Activated CD4-positive, alpha-beta memory T cell treated with anti-CD3 and anti-CD28 coated beads for 36 hours (primary cell): ENCODE data around the gene CD1E. TPM values are rescaled to one million over a fixed set of nuclear protein-coding genes. Genes with fewer than 3 reads are reported as not detected.
"Not testable (repeated sequence)": the region's sequence is repeated elsewhere in the genome, so short reads cannot be mapped to it uniquely, and the experiment has no call there.

Source experiments
- CTCF ChIA-PET: fragments of 350-600 bp; sonication (Branson Sonifier 250); formaldehyde crosslinking; loops from one replicate; lab custom pipeline; 2021; ENCODE audit warnings: antibody characterized with exemption, inconsistent platforms; lab: Charles Lee
- POLR2A ChIA-PET: fragments of 350-600 bp; sonication (Branson Sonifier 250); formaldehyde crosslinking; loops from one replicate; lab custom pipeline; 2021; ENCODE audit warnings: antibody characterized with exemption; lab: Charles Lee
- DNase-seq: peaks from one replicate; pipeline ENCODE4 v3.0.0-alpha.2; 2020
- H3K27ac Mint-ChIP-seq: one replicate; pipeline ENCODE4 v1.8.0; 2021; ENCODE audit warnings: mixed read lengths
- H3K27me3 Mint-ChIP-seq: one replicate; pipeline ENCODE4 v1.8.0; 2021; ENCODE audit warnings: mixed read lengths
- H3K36me3 Mint-ChIP-seq: one replicate; pipeline ENCODE4 v1.8.0; 2021; ENCODE audit warnings: mixed read lengths
- H3K4me1 Mint-ChIP-seq: one replicate; pipeline ENCODE4 v1.8.0; 2021; ENCODE audit warnings: low read depth, mixed read lengths
- H3K4me3 Mint-ChIP-seq: one replicate; pipeline ENCODE4 v1.8.0; 2021; ENCODE audit warnings: mild to moderate bottlenecking, mixed read lengths
- H3K9me3 Mint-ChIP-seq: one replicate; pipeline ENCODE4 v1.8.0; 2021; ENCODE audit warnings: mixed read lengths
- intact Hi-C: fragments of 100-400 bp; cut with micrococcal nuclease; formaldehyde crosslinking; loops from one replicate; pipeline ENCODE4 v1.15.1; 2023
- total RNA-seq, 2 experiments: library from RNA; stranded (reverse); gene quantifications; one replicate each; pipeline ENCODE4 v1.2.3, GENCODE V29; 2021

The CD1E gene
- total RNA-seq, 2 experiments from 2014 or later = not detected

- Mint-ChIP-seq H3K27me3 (peaks cover 14% of the 10 kb centered on the region), H3K4me3 (no peak overlapping the region), H3K36me3 (no peaks in the 10 kb centered on the region), H3K9me3 (peaks cover 22% of the 10 kb centered on the region), H3K27ac (no peak overlapping the region), H3K4me1 (no peaks in the 10 kb centered on the region)
- peak; percentile 50 for DNase-seq
- intact Hi-C loops = no loop called here
- ChIA-PET POLR2A (no interaction called here), CTCF (no interaction called here)
Observed at GRCh38 chr1:158371188-158371953, 17.7 kb downstream of the CD1E start.

- POLR2A ChIA-PET, H3K4me1 Mint-ChIP-seq, DNase-seq, H3K4me3 Mint-ChIP-seq, intact Hi-C loops, H3K36me3 Mint-ChIP-seq, CTCF ChIA-PET, H3K27ac Mint-ChIP-seq: not testable (repeated sequence)
- H3K9me3 Mint-ChIP-seq = peaks cover 22% of the 10 kb centered on the region
- H3K27me3 Mint-ChIP-seq = peaks cover 25% of the 10 kb centered on the region
Observed at GRCh38 chr1:158374101-158374500, 20.4 kb downstream of the CD1E start.

GRCh38 chr1:158374860-158375259, 21.2 kb downstream of the CD1E start:
- Mint-ChIP-seq H3K4me1 (no peaks in the 10 kb centered on the region), H3K27me3 (peaks cover 25% of the 10 kb centered on the region), H3K4me3 (no peak overlapping the region), H3K9me3 (peaks cover 22% of the 10 kb centered on the region), H3K36me3 (no peaks in the 10 kb centered on the region), H3K27ac (no peak overlapping the region)
- intact Hi-C loops = no loop called here
- POLR2A ChIA-PET = no interaction called here
- no peak for DNase-seq
- CTCF ChIA-PET = no interaction called here

- Mint-ChIP-seq H3K27ac (no peak overlapping the region), H3K4me1 (no peaks in the 10 kb centered on the region), H3K27me3 (peaks cover 10% of the 10 kb centered on the region), H3K9me3 (peaks cover 2% of the 10 kb centered on the region), H3K4me3 (no peak overlapping the region), H3K36me3 (no peaks in the 10 kb centered on the region)
- ChIA-PET POLR2A (no interaction called here), CTCF (no interaction called here)
- DNase-seq = no peak
- intact Hi-C loops = no loop called here
Observed at GRCh38 chr1:158390331-158390730, 36.6 kb downstream of the CD1E start.

GRCh38 chr1:158391099-158391498, 37.4 kb downstream of the CD1E start:
- Mint-ChIP-seq H3K4me3 (no peak overlapping the region), H3K27ac (no peak overlapping the region), H3K27me3 (peaks cover 10% of the 10 kb centered on the region), H3K9me3 (peaks cover 2% of the 10 kb centered on the region), H3K36me3 (no peaks in the 10 kb centered on the region), H3K4me1 (no peaks in the 10 kb centered on the region)
- intact Hi-C loops = no loop called here
- CTCF ChIA-PET = no interaction called here
- DNase-seq = no peak
- POLR2A ChIA-PET = no interaction called here

GRCh38 chr1:158393476-158393875, 39.8 kb downstream of the CD1E start:
- Mint-ChIP-seq H3K4me3 (no peak overlapping the region), H3K9me3 (no peaks in the 10 kb centered on the region), H3K36me3 (no peaks in the 10 kb centered on the region), H3K27ac (no peak overlapping the region), H3K27me3 (peaks cover 8% of the 10 kb centered on the region), H3K4me1 (no peaks in the 10 kb centered on the region)
- POLR2A ChIA-PET = no interaction called here
- intact Hi-C loops = no loop called here
- no peak for DNase-seq
- CTCF ChIA-PET = no interaction called here

- Mint-ChIP-seq H3K9me3 (no peaks in the 10 kb centered on the region), H3K4me1 (peaks cover 2% of the 10 kb centered on the region)
- CTCF ChIA-PET = no interaction called here
Observed at GRCh38 chr1:158396646-158397045, 43.0 kb downstream of the CD1E start.

GRCh38 chr1:158398818-158399514, 45.3 kb downstream of the CD1E start, which contains the start of gene OR10T2:
Gene OR10T2 (minus strand): TSS chr1:158399466. CDS start chr1:158399466, 0 bp downstream.
- Mint-ChIP-seq H3K36me3 (no peaks in the 10 kb centered on the region), H3K4me3 (no peak within 1 kb of the TSS), H3K27ac (no peak within 1 kb of the TSS), H3K9me3 (no peaks in the 10 kb centered on the region), H3K27me3 (peaks cover 22% of the 10 kb centered on the region), H3K4me1 (peaks cover 2% of the 10 kb centered on the region)
- ChIA-PET POLR2A (no interaction called here), CTCF (no interaction called here)
- intact Hi-C loops = no loop called here
- no peak for DNase-seq

More at GRCh38 chr1:158396646-158397045, 43.0 kb downstream of the CD1E start:
- Mint-ChIP-seq H3K36me3 (no peaks in the 10 kb centered on the region), H3K27me3 (peaks cover 16% of the 10 kb centered on the region), H3K27ac (no peak overlapping the region), H3K4me3 (no peak overlapping the region)
- POLR2A ChIA-PET = no interaction called here
- DNase-seq = no peak
- intact Hi-C loops = no loop called here

GRCh38 chr1:158400871-158401270, 47.2 kb downstream of the CD1E start:
- CTCF ChIA-PET = interaction anchor here (0.6 kb wide), 1 partner anchor 597 kb away, joined by 3 read pairs; no protein-coding TSS in a partner anchor
- H3K36me3 Mint-ChIP-seq = no peaks in the 10 kb centered on the region

GRCh38 chr1:158407092-158407491, 53.4 kb downstream of the CD1E start:
- ChIA-PET POLR2A (no interaction called here), CTCF (no interaction called here)
- no peak overlapping the region for H3K4me3 Mint-ChIP-seq
- H3K27me3 Mint-ChIP-seq = peaks cover 20% of the 10 kb centered on the region
- H3K4me1 Mint-ChIP-seq = no peaks in the 10 kb centered on the region
- no peak for DNase-seq
- no peaks in the 10 kb centered on the region for H3K9me3 Mint-ChIP-seq
- no peak overlapping the region for H3K27ac Mint-ChIP-seq
- no peaks in the 10 kb centered on the region for H3K36me3 Mint-ChIP-seq
- intact Hi-C loops = no loop called here

More at GRCh38 chr1:158400871-158401270, 47.2 kb downstream of the CD1E start:
- DNase-seq = no peak
- intact Hi-C loops = no loop called here
- no peak overlapping the region for H3K4me3 Mint-ChIP-seq
- no peaks in the 10 kb centered on the region for H3K9me3 Mint-ChIP-seq
- peaks cover 21% of the 10 kb centered on the region for H3K27me3 Mint-ChIP-seq
- no peak overlapping the region for H3K27ac Mint-ChIP-seq
- peaks cover 2% of the 10 kb centered on the region for H3K4me1 Mint-ChIP-seq
- POLR2A ChIA-PET = no interaction called here
